ENCODE data around the gene ADGRL3. TPM values are rescaled to one million over a fixed set of nuclear protein-coding genes. Genes with fewer than 3 reads are reported as not detected.

ADGRL3 gene
- total and polyA plus RNA-seq, 2 donors, result 0.82 to 2.0 TPM

DNA sequence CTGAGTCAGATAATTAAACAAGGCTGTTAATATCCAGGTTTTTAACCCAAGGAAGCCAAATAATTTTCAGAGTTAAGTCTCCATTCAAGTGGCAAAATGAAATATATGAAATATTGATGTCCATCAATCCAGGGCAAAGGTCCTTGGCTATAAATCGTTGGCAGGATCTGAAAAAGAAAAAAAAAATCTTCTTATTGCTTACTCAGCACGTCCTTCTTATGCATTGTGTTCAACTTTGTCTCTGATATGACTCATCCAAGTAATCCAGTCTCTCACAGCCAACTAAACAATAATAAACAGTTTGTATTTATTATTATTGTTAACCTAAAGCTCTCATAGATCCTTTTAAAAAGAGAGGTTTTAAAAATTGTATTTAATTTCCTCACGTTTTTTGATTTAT is 851.2 kb downstream of the ADGRL3 start:
- Histone ChIP-seq H3K4me3 (ENCODE audit: low read length in 2 of 2) (no peak overlapping the region), H3K4me1 (ENCODE audit: control insufficient read depth in 2 of 2, insufficient read depth in 2 of 2, low read length in 2 of 2) (no peaks in the 10 kb centered on the region), H3K9me3 (ENCODE audit: control insufficient read depth in 2 of 2, insufficient read depth in 1 of 2, low read length in 1 of 2) (no peaks in the 10 kb centered on the region), H3K27ac (ENCODE audit: low read depth in 1 of 2, low read length in 1 of 2) (no peak overlapping the region), H3K27me3 (ENCODE audit: control insufficient read depth in 2 of 2, insufficient read depth in 1 of 2, low read length in 1 of 2) (no peaks in the 10 kb centered on the region), H3K36me3 (ENCODE audit: control insufficient read depth in 2 of 2, insufficient read depth in 2 of 2, low read length in 1 of 2) (no peaks in the 10 kb centered on the region)
- no peak for DNase-seq (ENCODE audit: low read depth in 6 of 9, low spot score in 9 of 9)
- WGBS, result 82% methylated on average over 3 of the region's 3 CpGs

DNA sequence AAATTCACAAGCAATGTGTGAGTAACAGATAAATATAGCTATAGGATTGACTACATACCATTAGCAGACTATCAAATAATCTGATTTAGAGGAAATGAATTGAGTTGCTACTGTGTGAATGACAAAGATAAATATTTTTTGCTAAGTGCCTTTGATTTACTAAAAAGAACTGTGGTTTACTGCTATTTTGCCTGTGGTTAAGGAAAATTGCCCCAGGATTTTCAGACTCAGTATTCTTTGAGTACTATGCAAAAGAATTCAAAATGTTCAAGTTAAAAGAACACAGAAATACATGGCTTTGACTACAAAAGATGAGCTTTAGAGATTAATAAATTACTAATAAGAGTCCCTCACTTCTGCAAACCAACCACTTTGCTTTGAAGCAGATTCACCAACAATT is 853.8 kb downstream of the ADGRL3 start:
- H3K9me3 ChIP-seq (ENCODE audit: control insufficient read depth in 2 of 2, insufficient read depth in 1 of 2, low read length in 1 of 2), result no peaks in the 10 kb centered on the region
- no peak for DNase-seq (ENCODE audit: low read depth in 6 of 9, low spot score in 9 of 9)
- H3K27me3 ChIP-seq (ENCODE audit: control insufficient read depth in 2 of 2, insufficient read depth in 1 of 2, low read length in 1 of 2), result no peaks in the 10 kb centered on the region
- H3K36me3 ChIP-seq (ENCODE audit: control insufficient read depth in 2 of 2, insufficient read depth in 2 of 2, low read length in 1 of 2), result no peaks in the 10 kb centered on the region
- no peak overlapping the region for H3K4me3 ChIP-seq (ENCODE audit: low read length in 2 of 2)
- H3K4me1 ChIP-seq (ENCODE audit: control insufficient read depth in 2 of 2, insufficient read depth in 2 of 2, low read length in 2 of 2), result no peaks in the 10 kb centered on the region
- H3K27ac ChIP-seq (ENCODE audit: low read depth in 1 of 2, low read length in 1 of 2), result no peak overlapping the region

DNA sequence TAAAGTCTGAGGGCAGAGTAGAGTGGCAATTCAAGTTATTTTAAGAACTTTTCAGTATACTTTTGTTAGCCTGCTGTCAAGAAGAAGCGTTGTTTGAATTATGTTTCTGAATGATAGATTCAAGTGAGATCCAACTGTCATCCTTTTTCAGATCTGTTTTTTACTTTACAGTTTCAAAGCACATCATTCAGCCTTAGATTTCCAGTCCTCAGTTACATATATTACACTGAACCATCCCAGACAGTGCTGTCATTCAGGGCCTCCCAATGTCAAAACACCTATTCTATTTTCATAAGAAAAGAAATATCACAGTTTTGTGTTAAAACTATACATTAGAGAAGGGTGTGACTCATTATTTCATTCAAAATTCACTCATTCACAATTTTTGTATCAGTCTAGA is 856.9 kb downstream of the ADGRL3 start:
- H3K4me1 ChIP-seq (ENCODE audit: control insufficient read depth in 2 of 2, insufficient read depth in 2 of 2, low read length in 2 of 2), result no peaks in the 10 kb centered on the region
- no peaks in the 10 kb centered on the region for H3K27me3 ChIP-seq (ENCODE audit: control insufficient read depth in 2 of 2, insufficient read depth in 1 of 2, low read length in 1 of 2)
- no peak overlapping the region for H3K27ac ChIP-seq (ENCODE audit: low read depth in 1 of 2, low read length in 1 of 2)
- no peak overlapping the region for H3K4me3 ChIP-seq (ENCODE audit: low read length in 2 of 2)
- no peak for DNase-seq (ENCODE audit: low read depth in 6 of 9, low spot score in 9 of 9)
- no peaks in the 10 kb centered on the region for H3K9me3 ChIP-seq (ENCODE audit: control insufficient read depth in 2 of 2, insufficient read depth in 1 of 2, low read length in 1 of 2)
- WGBS, result 95% methylated on average over 1 of the region's 1 CpG
- H3K36me3 ChIP-seq (ENCODE audit: control insufficient read depth in 2 of 2, insufficient read depth in 2 of 2, low read length in 1 of 2), result no peaks in the 10 kb centered on the region

DNA sequence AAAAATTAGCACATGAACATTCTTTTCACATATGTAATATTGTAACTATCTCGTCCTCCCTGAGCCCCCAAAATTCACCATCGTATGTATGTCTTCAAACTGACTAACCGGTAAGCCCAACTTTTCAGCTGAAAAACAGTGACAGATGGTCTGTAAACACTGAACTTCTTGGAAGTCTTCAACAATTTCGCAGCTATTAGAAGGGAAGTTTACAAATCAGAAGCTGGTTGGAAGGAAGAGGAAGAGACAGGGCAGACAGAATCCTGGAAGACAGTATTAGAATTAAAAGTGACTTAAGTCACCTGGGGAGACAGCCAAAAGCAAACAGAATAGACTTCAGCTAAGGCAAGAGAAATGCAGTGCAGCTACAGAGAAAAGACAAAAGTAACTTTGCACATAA is 858.4 kb downstream of the ADGRL3 start:
- DNase-seq (ENCODE audit: low read depth in 6 of 9, low spot score in 9 of 9), result no peak
- no peaks in the 10 kb centered on the region for H3K36me3 ChIP-seq (ENCODE audit: control insufficient read depth in 2 of 2, insufficient read depth in 2 of 2, low read length in 1 of 2)
- WGBS, result 57% methylated on average over 4 of the region's 4 CpGs
- no peak overlapping the region for H3K4me3 ChIP-seq (ENCODE audit: low read length in 2 of 2)
- no peaks in the 10 kb centered on the region for H3K27me3 ChIP-seq (ENCODE audit: control insufficient read depth in 2 of 2, insufficient read depth in 1 of 2, low read length in 1 of 2)
- no peaks in the 10 kb centered on the region for H3K4me1 ChIP-seq (ENCODE audit: control insufficient read depth in 2 of 2, insufficient read depth in 2 of 2, low read length in 2 of 2)
- no peaks in the 10 kb centered on the region for H3K9me3 ChIP-seq (ENCODE audit: control insufficient read depth in 2 of 2, insufficient read depth in 1 of 2, low read length in 1 of 2)
- no peak overlapping the region for H3K27ac ChIP-seq (ENCODE audit: low read depth in 1 of 2, low read length in 1 of 2)

DNA sequence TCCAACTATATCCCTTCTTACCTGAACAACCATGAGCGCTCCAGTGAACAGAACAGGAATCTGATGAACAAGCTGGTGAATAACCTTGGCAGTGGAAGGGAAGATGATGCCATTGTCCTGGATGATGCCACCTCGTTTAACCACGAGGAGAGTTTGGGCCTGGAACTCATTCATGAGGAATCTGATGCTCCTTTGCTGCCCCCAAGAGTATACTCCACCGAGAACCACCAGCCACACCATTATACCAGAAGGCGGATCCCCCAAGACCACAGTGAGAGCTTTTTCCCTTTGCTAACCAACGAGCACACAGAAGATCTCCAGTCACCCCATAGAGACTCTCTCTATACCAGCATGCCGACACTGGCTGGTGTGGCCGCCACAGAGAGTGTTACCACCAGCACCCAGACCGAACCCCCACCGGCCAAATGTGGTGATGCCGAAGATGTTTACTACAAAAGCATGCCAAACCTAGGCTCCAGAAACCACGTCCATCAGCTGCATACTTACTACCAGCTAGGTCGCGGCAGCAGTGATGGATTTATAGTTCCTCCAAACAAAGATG is 870.2 kb downstream of the ADGRL3 start:
- no peak for DNase-seq (ENCODE audit: low read depth in 6 of 9, low spot score in 9 of 9)
- H3K9me3 ChIP-seq (ENCODE audit: control insufficient read depth in 2 of 2, insufficient read depth in 1 of 2, low read length in 1 of 2), result no peaks in the 10 kb centered on the region
- no peak overlapping the region for H3K27ac ChIP-seq (ENCODE audit: low read depth in 1 of 2, low read length in 1 of 2)

DNA sequence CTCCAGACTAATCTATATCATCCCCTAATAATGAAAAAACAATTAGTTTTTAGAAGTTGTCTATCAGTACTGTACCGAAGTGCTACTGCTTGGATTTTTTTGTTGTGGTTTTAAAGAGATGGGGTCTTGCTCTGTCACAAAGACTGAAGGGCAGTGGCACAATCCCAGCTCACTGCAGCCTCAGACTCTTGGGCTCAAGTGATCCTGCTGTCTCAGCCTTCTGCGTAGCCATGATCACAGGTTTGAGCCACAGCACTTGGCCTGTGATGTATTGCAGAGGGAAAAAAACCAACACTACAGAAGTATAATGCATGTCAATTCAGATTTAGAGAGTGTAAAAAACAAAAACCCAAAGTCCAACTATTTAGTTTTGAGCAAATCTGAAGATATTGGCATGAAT is 875.0 kb downstream of the ADGRL3 start:
- 91% methylated on average over 2 of the region's 2 CpGs for WGBS
- no peaks in the 10 kb centered on the region for H3K27me3 ChIP-seq (ENCODE audit: control insufficient read depth in 2 of 2, insufficient read depth in 1 of 2, low read length in 1 of 2)
- no peak overlapping the region for H3K4me3 ChIP-seq (ENCODE audit: low read length in 2 of 2)
- no peak for DNase-seq (ENCODE audit: low read depth in 6 of 9, low spot score in 9 of 9)
- H3K36me3 ChIP-seq (ENCODE audit: control insufficient read depth in 2 of 2, insufficient read depth in 2 of 2, low read length in 1 of 2), result no peaks in the 10 kb centered on the region
- no peaks in the 10 kb centered on the region for H3K4me1 ChIP-seq (ENCODE audit: control insufficient read depth in 2 of 2, insufficient read depth in 2 of 2, low read length in 2 of 2)
- H3K9me3 ChIP-seq (ENCODE audit: control insufficient read depth in 2 of 2, insufficient read depth in 1 of 2, low read length in 1 of 2), result no peaks in the 10 kb centered on the region
- H3K27ac ChIP-seq (ENCODE audit: low read depth in 1 of 2, low read length in 1 of 2), result no peak overlapping the region

More for the DNA sequence above, 870.2 kb downstream of the ADGRL3 start:
- 94% methylated on average over 14 of the region's 14 CpGs for WGBS
- H3K4me3 ChIP-seq (ENCODE audit: low read length in 2 of 2), result no peak overlapping the region
- H3K36me3 ChIP-seq (ENCODE audit: control insufficient read depth in 2 of 2, insufficient read depth in 2 of 2, low read length in 1 of 2), result no peaks in the 10 kb centered on the region
- H3K4me1 ChIP-seq (ENCODE audit: control insufficient read depth in 2 of 2, insufficient read depth in 2 of 2, low read length in 2 of 2), result no peaks in the 10 kb centered on the region
- no peaks in the 10 kb centered on the region for H3K27me3 ChIP-seq (ENCODE audit: control insufficient read depth in 2 of 2, insufficient read depth in 1 of 2, low read length in 1 of 2)

DNA sequence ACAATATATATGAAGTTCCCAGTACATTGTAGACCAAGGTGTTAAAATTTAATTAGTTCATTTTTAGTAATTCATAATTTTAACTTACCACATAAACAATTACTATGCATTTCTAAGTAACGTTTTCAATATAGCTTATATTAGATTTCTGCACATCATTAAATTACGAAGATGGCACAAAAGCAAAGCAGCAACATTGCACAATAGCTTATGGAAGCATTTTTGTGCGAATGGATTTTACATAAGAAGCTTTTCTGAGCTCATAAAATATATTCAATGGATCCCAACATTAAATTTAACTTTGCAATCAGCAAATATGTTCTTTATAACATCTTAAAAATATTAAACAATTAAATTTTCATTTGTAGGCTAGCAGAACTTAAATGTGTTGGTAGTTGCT is 875.4 kb downstream of the ADGRL3 start:
- no peak overlapping the region for H3K4me3 ChIP-seq (ENCODE audit: low read length in 2 of 2)
- H3K4me1 ChIP-seq (ENCODE audit: control insufficient read depth in 2 of 2, insufficient read depth in 2 of 2, low read length in 2 of 2), result no peaks in the 10 kb centered on the region
- 84% methylated on average over 3 of the region's 3 CpGs for WGBS
- no peaks in the 10 kb centered on the region for H3K9me3 ChIP-seq (ENCODE audit: control insufficient read depth in 2 of 2, insufficient read depth in 1 of 2, low read length in 1 of 2)
- H3K27ac ChIP-seq (ENCODE audit: low read depth in 1 of 2, low read length in 1 of 2), result no peak overlapping the region
- no peaks in the 10 kb centered on the region for H3K36me3 ChIP-seq (ENCODE audit: control insufficient read depth in 2 of 2, insufficient read depth in 2 of 2, low read length in 1 of 2)
- DNase-seq (ENCODE audit: low read depth in 6 of 9, low spot score in 9 of 9), result no peak
- no peaks in the 10 kb centered on the region for H3K27me3 ChIP-seq (ENCODE audit: control insufficient read depth in 2 of 2, insufficient read depth in 1 of 2, low read length in 1 of 2)

DNA sequence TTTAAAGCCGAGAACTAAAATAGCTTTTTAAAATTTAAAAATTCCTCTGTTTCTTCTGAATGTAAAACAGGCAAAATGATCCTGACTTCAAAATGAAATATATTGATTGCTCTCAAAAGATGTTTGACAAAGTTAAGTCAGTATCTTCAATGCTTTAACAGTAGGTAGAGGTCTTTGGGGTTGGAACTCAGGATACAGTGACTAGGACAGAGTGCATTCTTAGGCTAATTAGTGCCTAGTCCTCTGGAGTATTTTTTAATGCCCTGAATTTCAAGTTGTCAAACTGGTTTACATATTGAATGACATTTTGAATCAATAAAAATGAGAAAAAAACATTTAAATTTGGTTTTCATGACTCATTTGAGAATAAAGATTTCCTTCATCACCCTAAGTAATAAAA is 877.3 kb downstream of the ADGRL3 start:
- H3K27ac ChIP-seq (ENCODE audit: low read depth in 1 of 2, low read length in 1 of 2), result no peak overlapping the region
- DNase-seq (ENCODE audit: low read depth in 6 of 9, low spot score in 9 of 9), result no peak
- no peaks in the 10 kb centered on the region for H3K36me3 ChIP-seq (ENCODE audit: control insufficient read depth in 2 of 2, insufficient read depth in 2 of 2, low read length in 1 of 2)
- H3K4me3 ChIP-seq (ENCODE audit: low read length in 2 of 2), result no peak overlapping the region
- no peaks in the 10 kb centered on the region for H3K4me1 ChIP-seq (ENCODE audit: control insufficient read depth in 2 of 2, insufficient read depth in 2 of 2, low read length in 2 of 2)
- WGBS, result 93% methylated on average over 1 of the region's 1 CpG
- H3K27me3 ChIP-seq (ENCODE audit: control insufficient read depth in 2 of 2, insufficient read depth in 1 of 2, low read length in 1 of 2), result no peaks in the 10 kb centered on the region
- no peaks in the 10 kb centered on the region for H3K9me3 ChIP-seq (ENCODE audit: control insufficient read depth in 2 of 2, insufficient read depth in 1 of 2, low read length in 1 of 2)

DNA sequence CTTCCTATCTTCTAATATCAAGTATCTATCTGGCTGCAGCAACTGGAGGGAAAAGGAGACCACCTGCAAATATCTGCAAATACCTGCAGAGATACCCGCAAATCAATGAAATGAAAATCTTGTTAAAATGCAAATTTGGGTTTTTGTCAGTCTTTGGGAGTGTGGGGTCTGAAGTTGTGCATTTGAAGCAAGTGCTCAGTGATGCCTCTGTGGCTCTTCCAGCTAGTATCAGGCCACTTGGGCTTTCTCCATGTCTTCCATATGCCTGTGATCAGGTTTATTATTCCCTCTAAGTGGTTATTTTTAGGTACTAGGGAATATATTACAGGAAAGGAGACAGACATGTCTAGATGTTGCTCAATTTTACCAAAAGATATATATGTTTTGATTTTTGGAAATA is 880.3 kb downstream of the ADGRL3 start:
- WGBS, result 81% methylated on average over 1 of the region's 1 CpG

DNA sequence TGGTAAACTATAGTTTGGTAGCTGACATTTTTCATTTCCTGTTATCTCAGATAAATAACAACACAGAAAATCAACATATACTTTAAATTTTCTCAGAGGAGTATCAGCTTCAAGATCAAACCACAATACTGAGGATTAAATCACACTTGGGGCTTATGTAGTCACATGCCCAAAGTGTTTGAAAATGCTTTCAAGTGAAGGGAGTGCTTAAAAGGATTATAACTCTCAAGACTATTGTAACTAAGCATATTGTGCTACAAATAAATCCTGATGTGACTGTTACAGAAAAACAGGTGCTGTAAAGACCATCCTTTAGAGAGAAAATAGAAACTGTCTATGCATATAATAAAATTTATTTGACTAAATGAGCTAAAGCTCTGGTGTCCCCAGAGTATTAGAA is 887.6 kb downstream of the ADGRL3 start:
- Histone ChIP-seq H3K9me3 (ENCODE audit: control insufficient read depth in 2 of 2, insufficient read depth in 1 of 2, low read length in 1 of 2) (no peaks in the 10 kb centered on the region), H3K27me3 (ENCODE audit: control insufficient read depth in 2 of 2, insufficient read depth in 1 of 2, low read length in 1 of 2) (no peaks in the 10 kb centered on the region), H3K36me3 (ENCODE audit: control insufficient read depth in 2 of 2, insufficient read depth in 2 of 2, low read length in 1 of 2) (no peaks in the 10 kb centered on the region), H3K27ac (ENCODE audit: low read depth in 1 of 2, low read length in 1 of 2) (no peak overlapping the region), H3K4me3 (ENCODE audit: low read length in 2 of 2) (no peak overlapping the region), H3K4me1 (ENCODE audit: control insufficient read depth in 2 of 2, insufficient read depth in 2 of 2, low read length in 2 of 2) (no peaks in the 10 kb centered on the region)
- DNase-seq (ENCODE audit: low read depth in 6 of 9, low spot score in 9 of 9), result no peak

More for the DNA sequence above, 880.3 kb downstream of the ADGRL3 start:
- H3K36me3 ChIP-seq (ENCODE audit: control insufficient read depth in 2 of 2, insufficient read depth in 2 of 2, low read length in 1 of 2), result no peaks in the 10 kb centered on the region
- no peaks in the 10 kb centered on the region for H3K27me3 ChIP-seq (ENCODE audit: control insufficient read depth in 2 of 2, insufficient read depth in 1 of 2, low read length in 1 of 2)
- no peak for DNase-seq (ENCODE audit: low read depth in 6 of 9, low spot score in 9 of 9)
- no peaks in the 10 kb centered on the region for H3K4me1 ChIP-seq (ENCODE audit: control insufficient read depth in 2 of 2, insufficient read depth in 2 of 2, low read length in 2 of 2)
- no peak overlapping the region for H3K4me3 ChIP-seq (ENCODE audit: low read length in 2 of 2)
- H3K27ac ChIP-seq (ENCODE audit: low read depth in 1 of 2, low read length in 1 of 2), result no peak overlapping the region
- no peaks in the 10 kb centered on the region for H3K9me3 ChIP-seq (ENCODE audit: control insufficient read depth in 2 of 2, insufficient read depth in 1 of 2, low read length in 1 of 2)

Measured in thymus (tissue), 11 donors.